ENCODE data around the gene PAK2.

DNA sequence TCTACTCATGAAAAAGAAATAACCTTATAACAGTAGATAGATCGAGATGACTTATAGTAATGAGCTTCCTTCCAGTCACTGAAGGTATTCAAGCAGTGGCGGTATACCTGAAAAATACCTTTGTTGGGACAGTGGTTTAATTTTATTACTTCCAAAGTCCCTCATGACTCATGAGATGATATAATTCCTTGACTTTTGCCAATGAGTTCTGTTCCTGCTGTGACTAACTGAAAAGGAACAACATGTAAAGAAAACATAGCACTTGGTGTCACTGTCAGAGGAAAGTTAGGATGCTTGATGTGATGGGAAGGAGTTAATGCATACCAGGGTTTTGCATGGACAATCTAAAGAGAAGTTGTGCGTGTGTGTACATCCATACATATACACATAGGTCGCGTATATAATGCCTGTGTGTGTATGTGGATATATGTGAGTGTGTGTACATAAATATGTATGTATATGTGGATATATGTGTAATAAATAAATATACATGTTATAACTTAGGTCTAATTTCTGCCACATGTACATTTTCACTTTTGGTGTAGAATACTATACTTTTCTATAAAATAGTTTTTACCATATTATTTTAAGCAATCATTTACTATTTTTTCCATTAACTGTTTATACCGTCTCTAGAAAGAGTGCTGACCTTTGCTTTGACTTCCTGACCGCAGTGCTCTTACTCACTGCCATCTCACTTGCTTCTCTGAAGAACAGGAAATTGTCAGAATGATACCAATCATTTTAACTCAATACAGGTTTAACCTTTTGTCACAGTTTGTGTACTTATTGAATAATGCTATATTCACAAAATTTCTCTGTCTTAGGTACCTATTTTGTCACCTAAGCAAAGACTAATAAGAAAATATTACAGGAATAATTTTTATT is 12.6 kb upstream of the PAK2 start:
- no peak for TF ChIP-seq POLR2AphosphoS5 (IDR thresholded peaks at IDR 0.05)
- TF ChIP-seq, protein P1, sequence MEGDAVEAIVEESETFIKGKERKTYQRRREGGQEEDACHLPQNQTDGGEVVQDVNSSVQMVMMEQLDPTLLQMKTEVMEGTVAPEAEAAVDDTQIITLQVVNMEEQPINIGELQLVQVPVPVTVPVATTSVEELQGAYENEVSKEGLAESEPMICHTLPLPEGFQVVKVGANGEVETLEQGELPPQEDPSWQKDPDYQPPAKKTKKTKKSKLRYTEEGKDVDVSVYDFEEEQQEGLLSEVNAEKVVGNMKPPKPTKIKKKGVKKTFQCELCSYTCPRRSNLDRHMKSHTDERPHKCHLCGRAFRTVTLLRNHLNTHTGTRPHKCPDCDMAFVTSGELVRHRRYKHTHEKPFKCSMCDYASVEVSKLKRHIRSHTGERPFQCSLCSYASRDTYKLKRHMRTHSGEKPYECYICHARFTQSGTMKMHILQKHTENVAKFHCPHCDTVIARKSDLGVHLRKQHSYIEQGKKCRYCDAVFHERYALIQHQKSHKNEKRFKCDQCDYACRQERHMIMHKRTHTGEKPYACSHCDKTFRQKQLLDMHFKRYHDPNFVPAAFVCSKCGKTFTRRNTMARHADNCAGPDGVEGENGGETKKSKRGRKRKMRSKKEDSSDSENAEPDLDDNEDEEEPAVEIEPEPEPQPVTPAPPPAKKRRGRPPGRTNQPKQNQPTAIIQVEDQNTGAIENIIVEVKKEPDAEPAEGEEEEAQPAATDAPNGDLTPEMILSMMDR (IDR thresholded peaks at IDR 0.05 in 8 of 11, conservative IDR thresholded peaks at IDR 0.05 in 3 of 11), result no peak
